HUES6 (cell line): ENCODE results near the gene GSTK1.

Experiments
- H3K27ac ChIP-seq: 2 replicates; pipeline ENCODE4 v1.7.0; 2013; ENCODE audit warnings: low read depth, mild to moderate bottlenecking, low read length, inconsistent platforms
- H3K27me3 ChIP-seq: 2 replicates; pipeline ENCODE4 v1.6.1; 2013; ENCODE audit warnings: low read length; ENCODE audit not compliant: control insufficient read depth, insufficient read depth
- H3K36me3 ChIP-seq: 2 replicates; pipeline ENCODE4 v1.6.1; 2013; ENCODE audit warnings: low read length; ENCODE audit not compliant: control insufficient read depth, insufficient read depth
- H3K4me1 ChIP-seq: 2 replicates; pipeline ENCODE4 v1.6.1; 2013; ENCODE audit warnings: low read length; ENCODE audit not compliant: control insufficient read depth, insufficient read depth
- H3K4me3 ChIP-seq: 2 replicates; pipeline ENCODE4 v1.5.1; 2013; ENCODE audit warnings: low read depth, low read length
- H3K9ac ChIP-seq: one replicate; pipeline ENCODE4 v1.6.1; 2013; ENCODE audit warnings: mild to moderate bottlenecking, low read length
- H3K9me3 ChIP-seq: 2 replicates; pipeline ENCODE4 v1.6.1; 2013; ENCODE audit warnings: low read depth, low read length; ENCODE audit not compliant: control insufficient read depth, insufficient read depth

Gene GSTK1

GRCh38 chr7:143225047-143225446, 38.2 kb upstream of the GSTK1 start:
- H3K9ac ChIP-seq = no peak overlapping the region
- H3K4me1 ChIP-seq = peaks cover 8% of the 10 kb centered on the region
- no peak overlapping the region for H3K27ac ChIP-seq
- no peaks in the 10 kb centered on the region for H3K9me3 ChIP-seq
- H3K4me3 ChIP-seq = no peak overlapping the region
- peaks cover 7% of the 10 kb centered on the region for H3K27me3 ChIP-seq
- no peaks in the 10 kb centered on the region for H3K36me3 ChIP-seq

- H3K27me3 ChIP-seq = peaks cover 2% of the 10 kb centered on the region; the same call in 1 of the 2 replicates
- no peak overlapping the region for H3K4me3 ChIP-seq
- H3K9me3 ChIP-seq = no peaks in the 10 kb centered on the region; the same call in 1 of the 2 replicates
- no peak overlapping the region for H3K9ac ChIP-seq
- no peak overlapping the region for H3K27ac ChIP-seq
- peaks cover 8% of the 10 kb centered on the region for H3K4me1 ChIP-seq
- H3K36me3 ChIP-seq = no peaks in the 10 kb centered on the region
These were observed 35.4 kb upstream of the GSTK1 start for GRCh38 chr7:143227806-143228205.

GRCh38 chr7:143229054-143229790, 34.0 kb upstream of the GSTK1 start:
- Histone ChIP-seq H3K36me3 (no peaks in the 10 kb centered on the region), H3K27me3 (peaks cover 1% of the 10 kb centered on the region; the same call in 1 of the 2 replicates), H3K9ac (no peak overlapping the region), H3K4me3 (no peak overlapping the region), H3K9me3 (no peaks in the 10 kb centered on the region; the same call in 1 of the 2 replicates), H3K4me1 (peaks cover 8% of the 10 kb centered on the region), H3K27ac (no peak overlapping the region)

- no peaks in the 10 kb centered on the region for H3K27me3 ChIP-seq
- H3K36me3 ChIP-seq = no peaks in the 10 kb centered on the region
- no peak overlapping the region for H3K9ac ChIP-seq
These were observed 32.4 kb upstream of the GSTK1 start for GRCh38 chr7:143230602-143231457.

GRCh38 chr7:143233816-143234532, 29.3 kb upstream of the GSTK1 start:
- Histone ChIP-seq H3K27me3 (no peaks in the 10 kb centered on the region), H3K4me1 (peaks cover 8% of the 10 kb centered on the region), H3K36me3 (no peaks in the 10 kb centered on the region), H3K9me3 (peaks cover 6% of the 10 kb centered on the region), H3K27ac (no peak overlapping the region), H3K4me3 (no peak overlapping the region), H3K9ac (no peak overlapping the region)

More at GRCh38 chr7:143230602-143231457, 32.4 kb upstream of the GSTK1 start:
- Histone ChIP-seq H3K9me3 (no peaks in the 10 kb centered on the region; the same call in 1 of the 2 replicates), H3K4me1 (peaks cover 8% of the 10 kb centered on the region), H3K4me3 (no peak overlapping the region), H3K27ac (no peak overlapping the region)

GRCh38 chr7:143234533-143234875, 28.7 kb upstream of the GSTK1 start:
- no peak overlapping the region for H3K4me3 ChIP-seq
- peaks cover 3% of the 10 kb centered on the region for H3K4me1 ChIP-seq
- H3K27ac ChIP-seq = no peak overlapping the region
- no peaks in the 10 kb centered on the region for H3K27me3 ChIP-seq
- peaks cover 6% of the 10 kb centered on the region for H3K9me3 ChIP-seq
- no peak overlapping the region for H3K9ac ChIP-seq
- no peaks in the 10 kb centered on the region for H3K36me3 ChIP-seq

GRCh38 chr7:143235561-143235960, 27.7 kb upstream of the GSTK1 start:
- H3K36me3 ChIP-seq = no peaks in the 10 kb centered on the region
- H3K9me3 ChIP-seq = peaks cover 6% of the 10 kb centered on the region
- H3K27ac ChIP-seq = no peak overlapping the region
- H3K4me3 ChIP-seq = no peak overlapping the region
- H3K4me1 ChIP-seq = no peaks in the 10 kb centered on the region
- H3K27me3 ChIP-seq = no peaks in the 10 kb centered on the region
- no peak overlapping the region for H3K9ac ChIP-seq

GRCh38 chr7:143236408-143236990, 26.7 kb upstream of the GSTK1 start:
- Histone ChIP-seq H3K4me1 (no peaks in the 10 kb centered on the region), H3K9me3 (peaks cover 6% of the 10 kb centered on the region; the same call in 1 of the 2 replicates), H3K36me3 (no peaks in the 10 kb centered on the region), H3K4me3 (no peak overlapping the region), H3K27me3 (0 out of 2 replicates have a peak, but pooled peaks cover 2% of the 10 kb centered on the region), H3K27ac (no peak overlapping the region), H3K9ac (no peak overlapping the region)

GRCh38 chr7:143237366-143237765, 25.9 kb upstream of the GSTK1 start:
- 0 out of 2 replicates have a peak, but pooled peaks cover 4% of the 10 kb centered on the region for H3K27me3 ChIP-seq
- peaks cover 6% of the 10 kb centered on the region; the same call in 1 of the 2 replicates for H3K9me3 ChIP-seq
- no peak overlapping the region for H3K9ac ChIP-seq
- no peak overlapping the region for H3K27ac ChIP-seq
- H3K36me3 ChIP-seq = no peaks in the 10 kb centered on the region
- H3K4me3 ChIP-seq = no peak overlapping the region
- no peaks in the 10 kb centered on the region for H3K4me1 ChIP-seq

GRCh38 chr7:143238289-143238980, 24.8 kb upstream of the GSTK1 start:
- peaks cover 6% of the 10 kb centered on the region; the same call in 1 of the 2 replicates for H3K9me3 ChIP-seq
- H3K27me3 ChIP-seq = 0 out of 2 replicates have a peak, but pooled peaks cover 4% of the 10 kb centered on the region
- no peak overlapping the region for H3K4me3 ChIP-seq
- no peaks in the 10 kb centered on the region for H3K4me1 ChIP-seq
- no peaks in the 10 kb centered on the region for H3K36me3 ChIP-seq
- no peak overlapping the region for H3K9ac ChIP-seq
- no peak overlapping the region for H3K27ac ChIP-seq
